Thyroid gland (tissue), 4 donors: ENCODE results near the gene CEP135.

Experiments
- POLR2A ChIP-seq, 2 donors: fragments of 450-650 bp; IDR thresholded peaks; one replicate each; pipeline ENCODE4 v1.6.1; 2017; ENCODE audit warnings: antibody characterized with exemption in 2 of 2, mild to moderate bottlenecking in 2 of 2, moderate library complexity in 1 of 2
- TF ChIP-seq, protein P1 (sequence below), 6 experiments: fragments of 200-600 bp in 3 of 6; fragments of 450-650 bp in 3 of 6; sonication (generic) in 3 of 6; IDR thresholded peaks; one replicate each; pipeline ENCODE4 v1.5.1; 2016 to 2019; ENCODE audit warnings: antibody characterized with exemption in 6 of 6, mild to moderate bottlenecking in 2 of 6, inconsistent platforms in 1 of 6, moderate library complexity in 1 of 6

DNA sequence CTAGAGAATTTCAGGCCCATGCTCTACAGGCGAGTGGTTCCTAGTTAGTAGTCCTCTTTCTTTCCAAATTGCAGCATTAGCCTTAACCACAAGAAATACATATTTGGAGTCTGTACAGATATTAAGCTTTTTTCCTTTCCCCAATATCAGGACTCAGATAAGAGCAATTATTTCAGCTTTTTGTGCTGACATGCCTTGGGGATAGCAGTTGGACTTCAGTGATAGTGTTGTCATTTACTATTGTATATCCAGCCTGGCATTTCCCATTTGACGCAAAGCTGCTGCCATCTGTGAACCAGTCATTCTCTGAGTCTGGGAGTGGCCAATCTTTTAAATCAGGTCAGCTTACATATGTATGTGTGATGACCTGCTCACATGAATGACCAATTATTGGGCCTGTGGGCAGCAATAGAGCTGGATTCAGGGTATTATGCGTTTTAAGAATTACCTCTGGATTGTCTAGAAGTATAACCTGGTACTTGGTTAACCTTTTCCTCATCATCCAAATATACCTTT lies 6.8 kb upstream of the CEP135 start:
- TF ChIP-seq, protein P1, sequence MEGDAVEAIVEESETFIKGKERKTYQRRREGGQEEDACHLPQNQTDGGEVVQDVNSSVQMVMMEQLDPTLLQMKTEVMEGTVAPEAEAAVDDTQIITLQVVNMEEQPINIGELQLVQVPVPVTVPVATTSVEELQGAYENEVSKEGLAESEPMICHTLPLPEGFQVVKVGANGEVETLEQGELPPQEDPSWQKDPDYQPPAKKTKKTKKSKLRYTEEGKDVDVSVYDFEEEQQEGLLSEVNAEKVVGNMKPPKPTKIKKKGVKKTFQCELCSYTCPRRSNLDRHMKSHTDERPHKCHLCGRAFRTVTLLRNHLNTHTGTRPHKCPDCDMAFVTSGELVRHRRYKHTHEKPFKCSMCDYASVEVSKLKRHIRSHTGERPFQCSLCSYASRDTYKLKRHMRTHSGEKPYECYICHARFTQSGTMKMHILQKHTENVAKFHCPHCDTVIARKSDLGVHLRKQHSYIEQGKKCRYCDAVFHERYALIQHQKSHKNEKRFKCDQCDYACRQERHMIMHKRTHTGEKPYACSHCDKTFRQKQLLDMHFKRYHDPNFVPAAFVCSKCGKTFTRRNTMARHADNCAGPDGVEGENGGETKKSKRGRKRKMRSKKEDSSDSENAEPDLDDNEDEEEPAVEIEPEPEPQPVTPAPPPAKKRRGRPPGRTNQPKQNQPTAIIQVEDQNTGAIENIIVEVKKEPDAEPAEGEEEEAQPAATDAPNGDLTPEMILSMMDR (IDR thresholded peaks at IDR 0.05): no peak
- TF ChIP-seq POLR2A (IDR thresholded peaks at IDR 0.05): no peak
